Neural cell (in vitro differentiated cells): ENCODE measurements around the gene ANAPC5. TPM values are rescaled to one million over a fixed set of nuclear protein-coding genes. Genes with fewer than 3 reads are reported as not detected.

Source experiments
- H2AFZ ChIP-seq: fragments of 200-600, 300-800 bp; sonication (generic), shearing (Covaris generic); 2 replicates; pipeline ENCODE4 v1.6.0; 2014; ENCODE audit warnings: low read depth, mild to moderate bottlenecking, antibody characterized with exemption, low read length, moderate library complexity
- H3F3A ChIP-seq: fragments of 200-600 bp; shearing (Covaris generic); 2 replicates; pipeline ENCODE4 v1.6.1; 2016; ENCODE audit warnings: mild to moderate bottlenecking, moderate library complexity, mixed read lengths, antibody characterized with exemption, low read length; ENCODE audit not compliant: insufficient read depth, poor library complexity, severe bottlenecking
- H3K27ac ChIP-seq: fragments of 200-600, 300-800 bp; sonication (generic), shearing (Covaris generic); 2 replicates; pipeline ENCODE4 v1.5.1; 2014; ENCODE audit warnings: mild to moderate bottlenecking, low read length, moderate library complexity
- H3K27me3 ChIP-seq: fragments of 300-800, 200-600 bp; sonication (generic), shearing (Covaris generic); 2 replicates; pipeline ENCODE4 v1.6.0; 2014; ENCODE audit warnings: mild to moderate bottlenecking, low read depth, low read length, moderate library complexity; ENCODE audit not compliant: insufficient read depth
- H3K36me3 ChIP-seq: fragments of 300-800, 200-600 bp; sonication (generic), shearing (Covaris generic); 2 replicates; pipeline ENCODE4 v1.5.1; 2014; ENCODE audit warnings: mild to moderate bottlenecking, antibody characterized with exemption, low read length, moderate library complexity; ENCODE audit not compliant: insufficient read depth
- H3K4me2 ChIP-seq: fragments of 300-800, 200-600 bp; sonication (generic), shearing (Covaris generic); 2 replicates; pipeline ENCODE4 v1.6.0; 2014; ENCODE audit warnings: mild to moderate bottlenecking, low read length
- H3K4me3 ChIP-seq: fragments of 300-800, 200-600 bp; sonication (generic), shearing (Covaris generic); 2 replicates; pipeline ENCODE4 v1.5.1; 2014; ENCODE audit warnings: mild to moderate bottlenecking, low read length, moderate library complexity
- H3K79me2 ChIP-seq: fragments of 200-600 bp; shearing (Covaris generic); replicated peaks from 2 replicates; pipeline ENCODE4 v1.6.0; 2014; ENCODE audit warnings: mild to moderate bottlenecking, low read length, moderate library complexity; ENCODE audit not compliant: insufficient read depth
- H3K9ac ChIP-seq: fragments of 300-800, 200-600 bp; sonication (generic), shearing (Covaris generic); 2 replicates; pipeline ENCODE4 v1.6.1; 2016; ENCODE audit warnings: mild to moderate bottlenecking, low read length, mixed read lengths
- H3K9me2 ChIP-seq: fragments of 200-600 bp; shearing (Covaris generic); 2 replicates; pipeline ENCODE4 v1.6.1; 2016; ENCODE audit warnings: mild to moderate bottlenecking, low read length, mixed read lengths; ENCODE audit not compliant: insufficient read depth
- H3K9me3 ChIP-seq: fragments of 200-600, 300-800 bp; sonication (generic), shearing (Covaris generic); 2 replicates; pipeline ENCODE4 v1.6.1; 2016; ENCODE audit warnings: mild to moderate bottlenecking, mixed run types, low read length, moderate library complexity, mixed read lengths
- H4K20me1 ChIP-seq: fragments of 200-600 bp; shearing (Covaris generic); 2 replicates; pipeline ENCODE4 v1.6.1; 2016; ENCODE audit warnings: mild to moderate bottlenecking, mixed run types; ENCODE audit not compliant: insufficient read depth
- CTCF ChIP-seq: fragments of 450-650 bp; IDR thresholded peaks from 2 replicates; pipeline ENCODE4 v1.5.1; 2014; ENCODE audit warnings: antibody characterized with exemption, mild to moderate bottlenecking, moderate library complexity; ENCODE audit not compliant: poor library complexity, severe bottlenecking
- EP300 ChIP-seq: fragments of 450-650 bp; conservative IDR thresholded peaks from 2 replicates; pipeline ENCODE4 v1.6.1; 2014; ENCODE audit warnings: antibody characterized with exemption, mild to moderate bottlenecking, moderate library complexity; ENCODE audit not compliant: poor library complexity, severe bottlenecking
- EZH2 ChIP-seq: fragments of 200-600, 300-800 bp; shearing (Covaris generic), sonication (generic); IDR thresholded peaks from 2 replicates; pipeline ENCODE4 v1.6.1; 2014; ENCODE audit warnings: antibody characterized with exemption, low read length, borderline replicate concordance, mild to moderate bottlenecking; ENCODE audit not compliant: insufficient read depth, poor library complexity, severe bottlenecking
- MXI1 ChIP-seq: fragments of 450-650 bp; conservative IDR thresholded peaks from 2 replicates; pipeline ENCODE4 v1.6.1; 2014; ENCODE audit warnings: antibody characterized with exemption, mild to moderate bottlenecking; ENCODE audit not compliant: poor library complexity, severe bottlenecking
- POLR2AphosphoS5 ChIP-seq: IDR thresholded peaks from 2 replicates; pipeline ENCODE4 v1.6.1; 2012
- RAD21 ChIP-seq: fragments of 450-650 bp; conservative IDR thresholded peaks from 2 replicates; pipeline ENCODE4 v1.6.1; 2014; ENCODE audit warnings: antibody characterized with exemption, mild to moderate bottlenecking, moderate library complexity
- REST ChIP-seq: IDR thresholded peaks from 2 replicates; pipeline ENCODE4 v1.6.1; 2012; ENCODE audit warnings: borderline replicate concordance
- SMC3 ChIP-seq: fragments of 450-650 bp; conservative IDR thresholded peaks from 2 replicates; pipeline ENCODE4 v1.6.1; 2014; ENCODE audit warnings: antibody characterized with exemption, mild to moderate bottlenecking, moderate library complexity; ENCODE audit not compliant: poor library complexity
- TAF1 ChIP-seq: IDR thresholded peaks from 2 replicates; pipeline ENCODE4 v1.6.1; 2012; ENCODE audit warnings: low read depth
- polyA plus RNA-seq: library from polyadenylated mRNA; depleted of rRNA; stranded (reverse); fragments of >200 nt; gene quantifications from 2 replicates; pipeline ENCODE4 v1.2.3, GENCODE V29; 2014

The ANAPC5 gene
- polyA plus RNA-seq, 1 donor from 2014 or later: 272 TPM

GRCh38 chr12:121373755-121374154, 21.5 kb upstream of the ANAPC5 start:
- no peak overlapping the region for H3K27ac ChIP-seq
- H3F3A ChIP-seq: no peaks in the 10 kb centered on the region
- H2AFZ ChIP-seq: no peak overlapping the region
- H3K36me3 ChIP-seq: no peaks in the 10 kb centered on the region
- no peak overlapping the region for H3K9ac ChIP-seq
- no peaks in the 10 kb centered on the region for H3K27me3 ChIP-seq
- no peak overlapping the region for H3K4me2 ChIP-seq
- no peaks in the 10 kb centered on the region for H3K9me2 ChIP-seq
- no peaks in the 10 kb centered on the region for H3K9me3 ChIP-seq
- no peak for TF ChIP-seq REST
- no peak for TF ChIP-seq CTCF
- no peak for TF ChIP-seq SMC3
- no peak for TF ChIP-seq EZH2
- no peak for TF ChIP-seq POLR2AphosphoS5
- TF ChIP-seq TAF1: no peak
- no peak for TF ChIP-seq RAD21
- no peak for TF ChIP-seq MXI1
- no peak for TF ChIP-seq EP300
- H3K79me2 ChIP-seq: no peaks in the 10 kb centered on the region
- no peak overlapping the region for H3K4me3 ChIP-seq
- no peaks in the 10 kb centered on the region for H4K20me1 ChIP-seq

GRCh38 chr12:121371404-121371803, 19.2 kb upstream of the ANAPC5 start:
- no peak overlapping the region for H2AFZ ChIP-seq
- H3K9ac ChIP-seq: no peak overlapping the region
- no peaks in the 10 kb centered on the region for H3K36me3 ChIP-seq
- H3F3A ChIP-seq: no peaks in the 10 kb centered on the region
- H4K20me1 ChIP-seq: no peaks in the 10 kb centered on the region
- no peak overlapping the region for H3K4me3 ChIP-seq
- H3K4me2 ChIP-seq: no peak overlapping the region
- no peaks in the 10 kb centered on the region for H3K27me3 ChIP-seq
- no peak overlapping the region for H3K27ac ChIP-seq
- no peaks in the 10 kb centered on the region for H3K9me2 ChIP-seq
- no peaks in the 10 kb centered on the region for H3K9me3 ChIP-seq
- TF ChIP-seq EP300 (no peak), POLR2AphosphoS5 (no peak), SMC3 (no peak), REST (no peak), RAD21 (no peak), MXI1 (no peak), EZH2 (no peak), CTCF (no peak)
- no peaks in the 10 kb centered on the region for H3K79me2 ChIP-seq
